Activated CD8-positive, alpha-beta memory T cell treated with anti-CD3 and anti-CD28 coated beads, Interleukin-2, amount 50 U/mL, for 24 hours (primary cell): ENCODE measurements around the gene MECR.
A peak's percentile ranks its signal among the peaks of the same experiment; 100 is the strongest.
"Not testable (repeated sequence)": the region's sequence is repeated elsewhere in the genome, so short reads cannot be mapped to it uniquely, and the experiment has no call there.

ENCODE experiments used
- DNase-seq: peaks from one replicate; pipeline ENCODE4 v3.0.0-alpha.2; 2020; ENCODE audit errors: extremely low read depth

The MECR gene

GRCh38 chr1:29235955-29236711 lies 5.4 kb upstream of the MECR start, which contains the start of gene PTPRU:
Gene PTPRU (plus strand): TSS chr1:29236522. CDS start chr1:29236645, 123 bp downstream.
- peak; percentile 39 for DNase-seq

- not testable (repeated sequence) for DNase-seq
Measured at GRCh38 chr1:29234881-29235280, 4.1 kb upstream of the MECR start.

- no peak for DNase-seq
Measured at GRCh38 chr1:29234471-29234870, 3.7 kb upstream of the MECR start.

GRCh38 chr1:29233693-29234092 lies 3.0 kb upstream of the MECR start:
- DNase-seq, result no peak

GRCh38 chr1:29232387-29232786 lies 1.7 kb upstream of the MECR start:
- no peak for DNase-seq

GRCh38 chr1:29230204-29230552 lies 556 bp downstream of the MECR start:
- no peak for DNase-seq

- no peak for DNase-seq
Measured at GRCh38 chr1:29227511-29227910, 3.2 kb downstream of the MECR start.

- no peak for DNase-seq
Measured at GRCh38 chr1:29225361-29225760, 5.4 kb downstream of the MECR start.

- no peak for DNase-seq
Measured at GRCh38 chr1:29224356-29224837, 6.3 kb downstream of the MECR start.

GRCh38 chr1:29223521-29223920 lies 7.2 kb downstream of the MECR start:
- no peak for DNase-seq

- DNase-seq, result no peak
Measured at GRCh38 chr1:29222686-29223085, 8.0 kb downstream of the MECR start.

GRCh38 chr1:29222260-29222659 lies 8.5 kb downstream of the MECR start:
- not testable (repeated sequence) for DNase-seq

GRCh38 chr1:29221296-29221695 lies 9.4 kb downstream of the MECR start:
- no peak for DNase-seq

GRCh38 chr1:29218223-29218622 lies 12.5 kb downstream of the MECR start:
- no peak for DNase-seq

GRCh38 chr1:29217633-29218032 lies 13.1 kb downstream of the MECR start:
- no peak for DNase-seq

- no peak for DNase-seq
Measured at GRCh38 chr1:29213055-29213454, 17.7 kb downstream of the MECR start.

- DNase-seq, result no peak
Measured at GRCh38 chr1:29211086-29212030, 19.4 kb downstream of the MECR start.

GRCh38 chr1:29210278-29211085 lies 20.3 kb downstream of the MECR start:
- no peak for DNase-seq

- DNase-seq, result no peak
Measured at GRCh38 chr1:29209173-29209572, 21.6 kb downstream of the MECR start.

- no peak for DNase-seq
Measured at GRCh38 chr1:29208442-29208841, 22.3 kb downstream of the MECR start.

GRCh38 chr1:29202584-29203340 lies 28.0 kb downstream of the MECR start:
- DNase-seq, result peak; percentile 82
